HG03139 (cell line): Measurements from ENCODE around the gene SNX11.

ENCODE experiments used
- ATAC-seq: cut with Tn5 transposase; IDR thresholded peaks from one replicate; pipeline ENCODE4 v1.9.1; 2021; ENCODE audit not compliant: unreplicated experiment

Gene SNX11

DNA sequence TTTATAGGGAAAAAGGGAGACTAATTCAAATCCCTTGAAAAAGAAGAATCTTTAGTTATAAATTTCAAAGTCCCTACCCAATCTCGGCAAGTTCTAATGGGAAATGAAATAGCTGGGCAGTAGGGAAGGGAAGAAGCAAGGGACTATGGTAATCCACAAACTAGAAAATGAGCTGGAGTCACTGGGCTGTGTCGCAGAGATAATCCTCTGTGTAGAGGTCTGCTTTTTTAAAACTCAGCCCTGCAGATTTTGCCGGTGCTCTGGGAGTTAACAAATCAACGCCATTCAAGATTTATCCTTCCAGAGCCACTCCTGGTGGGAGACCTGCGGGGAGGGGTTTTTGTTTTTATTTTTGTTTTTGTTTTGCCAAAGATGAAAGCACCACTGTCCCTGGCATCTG lies 20.8 kb downstream of the SNX11 start:
- no peak for ATAC-seq

DNA sequence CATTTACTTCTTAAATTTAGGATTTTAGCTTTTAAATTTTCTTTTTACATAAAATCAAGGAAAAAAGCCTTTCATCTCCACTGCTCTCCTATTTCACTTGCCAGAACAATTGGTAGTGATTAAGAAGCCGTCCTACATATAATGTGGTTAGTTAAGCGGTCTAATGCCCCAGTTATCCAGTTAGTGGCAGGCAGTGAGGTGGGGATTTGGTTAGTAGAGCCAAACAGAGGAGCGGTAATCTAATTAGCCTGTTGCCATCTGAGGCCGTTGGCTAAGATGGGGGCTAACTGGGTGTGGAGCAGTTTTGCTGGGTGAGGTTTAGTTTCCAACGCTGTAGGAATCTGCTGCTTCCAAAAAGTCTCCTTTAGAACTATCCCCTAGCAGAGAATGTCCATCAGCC lies 22.4 kb downstream of the SNX11 start:
- no peak for ATAC-seq

- ATAC-seq: no peak
These were observed 23.8 kb downstream of the SNX11 start for GRCh38 chr17:48131216-48131824.

DNA sequence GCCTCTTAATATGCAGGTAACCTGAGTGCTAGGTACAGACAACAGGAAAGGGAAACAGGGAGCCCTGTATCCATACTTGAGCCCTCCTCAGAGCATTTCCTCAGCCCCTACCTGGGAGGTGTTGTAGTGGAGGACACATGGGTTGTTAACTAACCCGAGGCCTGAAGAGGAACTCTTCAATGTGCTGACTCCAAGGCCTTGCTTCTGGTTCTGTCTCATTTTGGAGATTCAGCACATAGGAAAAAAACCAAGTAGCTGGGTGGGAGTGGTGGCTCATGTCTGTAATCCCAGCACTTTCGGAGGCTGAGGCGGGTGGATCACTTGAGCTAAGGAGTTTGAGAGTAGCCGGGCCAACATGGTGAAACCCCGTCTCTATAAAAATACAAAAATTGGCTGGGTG lies 24.8 kb downstream of the SNX11 start:
- ATAC-seq: no peak

DNA sequence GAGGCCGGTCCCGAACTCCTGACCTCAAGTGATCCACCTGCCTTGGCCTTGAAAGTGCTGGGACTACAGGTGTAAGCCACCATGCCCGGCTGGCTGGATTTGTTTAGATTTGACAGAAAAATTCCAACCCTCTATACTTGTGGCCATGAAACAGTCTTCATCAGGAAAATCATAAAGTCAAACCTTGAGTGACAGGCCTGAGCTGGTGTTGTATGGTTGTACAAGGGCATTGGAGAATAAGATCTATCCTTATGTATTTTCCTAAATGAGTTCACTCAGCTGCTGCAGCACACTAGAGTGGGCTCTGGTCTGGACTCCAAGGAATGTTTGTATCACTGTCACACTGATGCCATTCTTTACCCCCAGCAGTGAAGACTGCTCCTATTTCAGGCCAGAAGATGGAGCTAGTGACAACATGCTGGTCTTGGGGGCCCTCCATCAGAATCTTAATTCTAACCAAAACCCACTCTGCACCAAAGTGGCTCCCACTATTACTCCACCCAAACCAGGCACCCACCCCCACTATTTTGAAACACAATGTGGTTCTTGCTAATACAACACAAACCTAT lies 27.4 kb downstream of the SNX11 start:
- no peak for ATAC-seq

GRCh38 chr17:48137656-48138055 lies 30.1 kb downstream of the SNX11 start:
- no peak for ATAC-seq

DNA sequence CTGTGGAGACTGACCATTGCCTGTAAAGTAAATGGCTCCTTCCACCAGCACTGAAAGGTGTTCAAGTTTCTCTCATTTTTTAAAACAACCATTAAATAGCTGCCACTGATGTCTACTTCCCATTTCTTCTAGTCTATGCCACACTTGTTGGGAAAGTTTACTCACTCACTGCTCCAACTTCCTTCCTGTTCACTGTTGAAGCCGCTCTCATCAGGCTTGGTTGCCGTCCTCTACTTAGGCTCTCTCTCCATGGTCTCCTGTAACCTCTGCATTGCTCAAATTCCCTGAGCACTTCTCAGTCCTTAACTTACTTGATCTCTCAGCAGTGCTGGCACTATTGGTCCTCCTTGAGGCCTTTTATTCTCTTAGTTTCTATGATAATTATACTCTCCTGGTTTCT lies 32.4 kb downstream of the SNX11 start:
- ATAC-seq: no peak

DNA sequence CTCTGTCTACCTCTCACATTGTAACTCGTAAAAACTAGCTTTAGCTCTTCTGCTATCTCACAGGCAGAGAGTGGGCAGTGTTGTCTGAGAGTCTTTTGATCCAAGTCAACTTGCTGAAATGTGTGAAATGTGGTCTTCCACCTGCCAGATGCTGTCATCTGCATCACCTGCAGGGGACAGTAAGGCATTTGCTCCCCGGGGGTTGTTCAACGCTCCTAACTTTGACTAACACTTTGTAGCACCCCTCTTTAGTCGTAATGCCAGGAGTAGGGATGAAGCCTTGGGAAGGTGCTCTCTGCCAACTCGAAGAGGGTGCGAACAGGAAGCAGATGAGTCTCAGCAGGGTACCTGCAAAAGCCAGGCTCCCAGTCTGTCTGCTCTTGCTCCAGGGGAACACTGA lies 36.1 kb downstream of the SNX11 start:
- ATAC-seq: no peak

DNA sequence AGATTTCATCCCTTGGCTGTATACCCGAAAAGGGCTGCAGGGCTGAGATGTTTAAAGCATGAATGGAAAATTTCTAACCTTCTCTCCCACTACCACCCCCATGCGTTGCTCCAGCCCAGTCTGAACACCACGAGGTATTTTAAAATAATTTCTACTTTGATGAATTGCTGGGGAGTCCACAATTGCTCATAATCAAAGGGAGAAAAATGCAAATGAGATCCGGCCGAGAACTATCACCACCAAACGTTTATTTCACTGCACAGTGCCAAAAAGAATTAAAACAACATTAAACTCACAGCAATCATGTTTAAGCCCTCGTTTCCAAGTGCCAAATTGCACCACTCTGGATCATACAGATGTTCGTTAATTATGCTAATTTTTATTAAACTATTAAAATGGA lies 36.7 kb downstream of the SNX11 start:
- ATAC-seq: no peak

DNA sequence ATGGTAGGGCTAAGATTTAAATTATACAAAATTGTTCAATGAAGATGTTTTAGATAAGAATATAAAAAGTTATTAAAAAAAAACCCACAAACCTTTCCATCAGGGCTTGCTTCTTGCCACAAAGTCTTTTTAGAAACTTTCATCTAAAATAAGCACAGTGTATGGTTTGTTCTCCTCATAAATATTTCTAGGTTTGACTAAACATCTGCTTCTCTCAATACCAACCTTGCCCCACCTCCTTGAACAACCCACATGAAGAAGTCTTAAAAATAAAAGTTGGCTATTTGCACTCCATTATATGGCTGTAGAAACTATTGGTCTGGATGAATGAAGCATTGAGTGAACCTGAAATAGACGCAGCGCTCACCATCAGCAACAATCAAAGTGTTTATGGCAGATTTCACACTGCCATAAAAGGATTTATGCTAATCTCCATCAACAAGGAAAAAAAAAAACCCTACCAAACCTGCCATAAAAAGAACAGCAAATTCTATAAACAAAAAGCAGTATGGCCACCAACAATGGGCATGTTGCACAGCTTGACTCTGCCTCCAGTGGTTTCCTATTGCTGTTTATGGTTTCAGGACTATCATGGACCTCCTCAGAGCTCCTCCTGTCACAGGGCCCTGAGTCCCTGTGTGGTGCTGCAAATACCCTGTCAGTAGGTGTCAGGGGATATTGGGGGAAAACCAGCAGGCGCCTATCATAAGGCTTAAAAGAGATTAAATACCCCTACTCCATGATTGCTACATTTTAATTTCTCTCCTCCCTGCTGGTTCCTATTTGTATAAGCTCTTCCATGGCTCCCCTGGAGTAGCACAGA lies 37.6 kb downstream of the SNX11 start:
- ATAC-seq: no peak

DNA sequence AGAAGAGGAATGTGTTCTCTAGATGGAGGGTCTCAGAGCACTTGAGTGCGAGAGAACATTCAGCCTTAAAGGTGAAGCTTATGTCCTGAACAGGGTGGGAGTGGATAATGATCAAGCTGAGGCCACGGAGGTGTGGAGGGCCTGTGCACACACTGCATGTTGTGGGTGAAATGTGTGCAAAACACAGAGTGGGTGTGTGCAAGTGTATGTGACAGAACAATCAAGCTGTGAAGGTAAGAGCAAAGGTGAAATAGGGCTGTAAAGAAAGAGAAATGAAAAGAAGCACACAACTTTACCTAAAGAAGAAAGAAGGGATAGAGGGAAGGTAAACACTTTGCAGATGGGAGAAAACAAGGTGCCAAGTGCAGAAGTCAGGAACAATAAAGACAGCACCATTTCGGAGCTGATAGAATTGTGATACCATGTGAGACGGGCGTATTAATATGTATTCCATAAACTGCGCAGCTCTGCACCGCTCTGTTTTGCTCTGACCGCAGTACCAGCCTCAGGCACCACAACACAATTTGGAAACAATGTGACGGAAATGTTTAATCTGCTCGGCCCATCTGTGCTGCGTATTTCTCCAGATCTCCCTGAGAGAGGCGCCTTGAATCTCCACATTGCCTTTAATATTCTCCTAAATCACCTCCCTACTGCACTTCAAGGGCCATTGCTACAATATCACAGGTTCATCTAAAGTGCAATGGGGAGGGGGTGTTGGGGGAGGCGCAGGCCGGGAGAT lies 40.6 kb downstream of the SNX11 start:
- no peak for ATAC-seq

DNA sequence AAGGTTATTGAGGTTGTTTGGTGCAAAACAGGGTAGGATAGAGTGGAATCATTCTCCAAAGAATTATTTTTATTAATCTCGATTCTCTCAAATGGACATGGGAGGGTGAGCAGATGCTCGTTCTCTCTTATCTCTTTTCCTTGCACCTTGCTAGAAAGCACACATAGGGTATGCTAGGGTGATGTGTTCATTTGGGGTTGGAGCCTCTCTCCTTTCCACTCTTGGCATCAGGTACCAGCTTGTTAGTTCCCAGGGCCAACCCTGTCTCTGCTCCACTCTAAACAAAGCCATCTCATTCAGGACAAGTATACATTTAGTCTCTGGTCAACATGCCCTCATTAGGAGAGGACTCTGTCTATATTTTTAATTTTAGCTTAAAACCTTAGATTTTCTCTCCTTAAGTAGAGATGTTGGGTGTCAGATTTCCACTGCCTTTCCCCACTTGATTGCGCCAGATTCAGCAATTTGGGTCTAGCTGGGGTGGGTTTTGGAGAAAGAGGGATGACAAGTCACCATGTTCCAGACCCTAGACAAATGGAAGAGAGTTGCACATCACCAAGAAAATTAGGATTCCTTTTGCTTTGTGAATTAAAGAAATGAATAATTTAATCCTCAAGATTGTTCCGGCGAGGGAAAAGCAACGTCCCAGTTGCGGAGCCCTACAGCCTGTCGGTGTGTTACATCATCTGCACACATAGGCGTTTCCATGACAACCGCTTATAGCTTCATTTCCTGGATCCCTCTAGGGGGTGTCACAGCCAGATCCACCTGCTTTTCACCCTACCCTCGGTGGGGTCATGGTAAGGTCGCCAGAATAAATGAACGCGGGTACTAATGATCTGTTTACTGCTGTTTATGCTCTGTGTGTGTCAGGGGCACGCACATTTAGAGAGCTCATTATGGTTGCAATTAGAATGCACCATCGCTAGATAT lies 41.6 kb downstream of the SNX11 start:
- ATAC-seq: no peak

DNA sequence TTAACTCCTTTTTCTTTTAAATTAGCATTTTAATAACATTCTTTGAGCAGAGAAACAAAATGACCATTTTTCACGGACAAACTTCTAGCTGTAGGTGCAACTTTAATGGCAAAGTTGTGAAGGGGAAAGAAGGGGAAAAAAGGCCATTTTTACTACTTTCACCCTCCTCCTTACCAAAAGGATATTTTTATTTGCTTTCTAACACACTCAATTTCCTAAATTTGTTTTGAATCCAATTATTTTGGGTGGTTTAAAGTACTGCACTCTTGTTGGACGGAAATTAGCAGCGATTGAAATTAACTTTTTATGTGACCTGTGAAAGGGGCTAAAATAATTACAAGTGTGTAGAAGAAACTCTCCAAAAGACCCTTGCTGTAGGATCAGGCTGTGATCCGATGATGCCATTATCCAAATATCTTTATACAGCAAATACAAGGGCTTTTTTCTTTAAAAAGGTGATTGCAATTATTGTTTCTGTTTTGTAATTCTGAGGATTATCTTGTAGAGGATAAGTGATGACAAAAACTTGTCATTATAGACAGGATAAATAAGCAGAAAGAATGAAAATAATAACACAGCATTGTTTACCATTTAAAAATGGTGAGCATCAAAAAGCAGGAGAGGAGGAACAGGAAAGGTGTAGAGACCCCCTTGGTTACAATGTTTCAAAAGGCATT lies 42.4 kb downstream of the SNX11 start:
- ATAC-seq: no peak

- ATAC-seq: no peak
These were observed 43.0 kb downstream of the SNX11 start for GRCh38 chr17:48150597-48151001.

DNA sequence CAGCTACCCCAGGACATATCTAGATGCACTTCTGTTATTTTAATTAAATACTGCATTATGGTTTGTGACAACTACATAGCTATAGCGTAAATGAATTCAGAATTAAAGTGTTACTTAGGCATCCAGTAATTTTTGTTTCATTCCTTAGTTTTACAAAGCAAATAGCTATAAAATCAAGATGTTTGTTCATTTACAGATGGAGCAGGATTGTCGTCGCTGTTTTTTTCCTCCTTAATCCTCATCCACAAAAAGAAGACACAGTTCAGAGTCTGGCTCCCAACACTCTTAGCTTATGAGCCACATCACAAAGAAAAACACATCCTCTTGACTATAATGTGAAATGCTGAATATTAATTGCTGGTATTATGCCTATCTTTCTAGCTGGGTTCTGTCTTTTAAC lies 43.7 kb downstream of the SNX11 start:
- no peak for ATAC-seq

- ATAC-seq: no peak
These were observed 44.7 kb downstream of the SNX11 start for GRCh38 chr17:48152289-48152688.

DNA sequence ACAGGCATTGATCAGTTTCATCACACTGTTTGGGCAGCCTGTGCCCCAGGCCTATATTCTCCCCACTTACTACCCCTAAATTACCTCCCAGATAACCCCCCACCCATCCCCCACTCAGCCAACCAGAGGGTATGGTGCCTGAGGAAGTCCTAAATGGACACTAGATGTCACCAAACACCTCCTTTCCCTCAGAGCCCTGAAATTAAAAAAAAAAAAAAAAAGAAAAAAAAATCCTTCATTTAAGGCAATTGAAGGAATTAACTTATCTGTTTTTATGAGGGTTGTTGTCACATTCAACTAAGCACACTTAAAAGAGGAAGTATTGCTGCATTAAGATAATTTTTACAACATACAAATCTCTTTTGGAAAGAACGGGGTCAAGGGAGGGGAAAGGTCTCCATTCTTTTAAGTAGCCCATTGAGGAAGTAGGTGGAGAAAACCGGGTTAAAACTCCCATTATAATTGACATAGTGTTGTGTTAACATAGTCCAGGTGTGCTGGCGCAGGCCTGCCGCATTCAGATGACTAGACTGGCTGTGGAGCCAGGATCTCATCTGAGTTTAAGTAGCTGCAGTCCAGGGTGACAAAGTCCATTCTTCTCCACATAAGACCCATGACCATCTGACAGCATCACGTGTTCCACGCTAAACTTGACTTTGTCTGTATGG lies 46.3 kb downstream of the SNX11 start:
- ATAC-seq: no peak

GRCh38 chr17:48155889-48156611 lies 48.5 kb downstream of the SNX11 start:
- no peak for ATAC-seq

- ATAC-seq: no peak
These were observed 51.7 kb downstream of the SNX11 start for GRCh38 chr17:48159232-48159631.
